Measurements from ENCODE around the gene PHLDB2.

DNA sequence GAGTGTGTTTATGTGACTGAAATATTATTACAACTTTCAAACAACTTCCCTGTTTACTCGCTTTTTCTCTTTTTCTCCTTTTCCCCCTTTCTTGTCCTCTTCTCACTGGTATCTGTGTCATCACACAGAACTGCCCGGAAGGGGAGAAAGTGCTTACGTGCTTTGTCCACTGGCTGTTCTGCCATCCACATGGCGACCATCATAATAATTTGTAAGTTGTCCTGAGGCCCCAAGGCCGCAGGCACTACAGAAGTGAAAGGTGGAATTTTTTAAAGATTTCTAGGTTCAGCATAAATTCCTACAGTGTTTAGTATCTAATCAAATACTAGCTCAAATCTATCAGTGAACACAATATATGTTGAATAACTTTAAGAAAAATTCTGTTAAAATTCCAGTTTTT lies 93.0 kb downstream of the PHLDB2 start:
- no peak for TF ChIP-seq POLR2A (IDR thresholded peaks at IDR 0.05; ENCODE audit: low read depth, low read length)
- TF ChIP-seq CEBPB (IDR thresholded peaks at IDR 0.05; ENCODE audit: low read depth, low read length), result no peak
- no peak for TF ChIP-seq BHLHE40 (IDR thresholded peaks at IDR 0.05; ENCODE audit: low read depth, low read length)
- TF ChIP-seq, protein P1, sequence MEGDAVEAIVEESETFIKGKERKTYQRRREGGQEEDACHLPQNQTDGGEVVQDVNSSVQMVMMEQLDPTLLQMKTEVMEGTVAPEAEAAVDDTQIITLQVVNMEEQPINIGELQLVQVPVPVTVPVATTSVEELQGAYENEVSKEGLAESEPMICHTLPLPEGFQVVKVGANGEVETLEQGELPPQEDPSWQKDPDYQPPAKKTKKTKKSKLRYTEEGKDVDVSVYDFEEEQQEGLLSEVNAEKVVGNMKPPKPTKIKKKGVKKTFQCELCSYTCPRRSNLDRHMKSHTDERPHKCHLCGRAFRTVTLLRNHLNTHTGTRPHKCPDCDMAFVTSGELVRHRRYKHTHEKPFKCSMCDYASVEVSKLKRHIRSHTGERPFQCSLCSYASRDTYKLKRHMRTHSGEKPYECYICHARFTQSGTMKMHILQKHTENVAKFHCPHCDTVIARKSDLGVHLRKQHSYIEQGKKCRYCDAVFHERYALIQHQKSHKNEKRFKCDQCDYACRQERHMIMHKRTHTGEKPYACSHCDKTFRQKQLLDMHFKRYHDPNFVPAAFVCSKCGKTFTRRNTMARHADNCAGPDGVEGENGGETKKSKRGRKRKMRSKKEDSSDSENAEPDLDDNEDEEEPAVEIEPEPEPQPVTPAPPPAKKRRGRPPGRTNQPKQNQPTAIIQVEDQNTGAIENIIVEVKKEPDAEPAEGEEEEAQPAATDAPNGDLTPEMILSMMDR (conservative IDR thresholded peaks at IDR 0.05; ENCODE audit: low read depth, low read length), result no peak
- no peak for TF ChIP-seq MAFK (IDR thresholded peaks at IDR 0.05; ENCODE audit: low read depth, low read length)
- TF ChIP-seq RFX5 (IDR thresholded peaks at IDR 0.05; ENCODE audit: low read depth, low read length), result no peak
- TF ChIP-seq MAZ (IDR thresholded peaks at IDR 0.05; ENCODE audit: borderline replicate concordance, low read depth, low read length), result no peak
- TF ChIP-seq MXI1 (IDR thresholded peaks at IDR 0.05; ENCODE audit: borderline replicate concordance, low read depth, low read length), result no peak

All from IMR-90 (cell line).